ENCODE data around the gene RXRG.

The RXRG gene

DNA sequence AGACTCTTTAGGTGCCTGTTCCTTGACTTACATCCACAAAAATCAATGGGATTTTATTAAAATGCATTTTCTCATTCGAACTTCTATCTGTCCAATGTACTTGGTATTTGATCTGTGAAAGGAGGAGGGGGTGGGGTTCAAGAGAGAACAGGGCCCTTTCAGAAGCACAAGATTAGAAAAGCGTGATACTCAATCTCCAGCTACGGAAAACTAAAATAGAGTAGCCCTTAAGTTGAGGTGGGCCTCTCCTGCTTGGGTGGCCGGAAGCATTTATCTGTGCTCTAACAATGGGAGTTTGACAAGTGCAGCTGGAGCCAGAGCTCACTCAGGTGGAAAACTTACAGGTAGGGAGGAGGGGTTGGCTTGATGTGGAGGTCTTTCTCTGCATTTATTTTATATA lies 462 bp upstream of the RXRG start:
- no peak for DNase-seq

DNA sequence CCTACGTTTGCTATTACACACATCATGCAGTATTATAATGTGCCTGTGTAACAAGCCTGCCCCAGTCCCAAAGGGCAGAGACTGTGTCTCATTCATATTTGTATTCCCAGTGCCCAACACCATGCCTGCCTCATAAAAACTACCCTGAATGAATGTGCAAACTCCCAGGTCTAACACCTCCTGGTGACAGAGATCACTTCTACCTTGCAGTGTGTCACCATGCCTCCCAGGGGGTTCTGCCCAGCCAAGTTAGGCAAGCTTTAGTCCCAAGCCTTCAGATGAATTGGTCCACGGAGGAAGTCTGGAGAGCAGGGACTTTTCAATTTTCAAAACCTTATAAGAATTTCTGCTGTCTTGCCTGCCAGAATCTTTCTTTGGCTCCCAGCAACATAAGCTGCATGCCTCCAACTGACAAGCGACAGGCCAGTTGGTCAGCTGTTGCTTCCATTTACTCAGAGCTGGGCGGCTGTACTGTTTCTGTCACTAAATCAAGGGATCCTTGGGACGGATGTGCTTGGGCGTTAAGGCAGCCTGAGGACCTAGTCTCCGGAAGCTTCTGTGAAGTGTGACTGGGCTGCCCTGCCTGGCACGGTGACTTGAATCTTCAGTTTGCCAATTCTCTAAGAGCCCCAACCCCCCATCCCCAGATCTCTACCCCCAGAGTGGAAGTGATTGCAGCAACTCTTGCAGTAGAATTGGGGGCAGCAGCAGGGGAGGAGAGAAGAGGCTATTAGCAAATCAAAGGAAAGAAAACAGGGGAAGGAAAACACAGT lies 1.2 kb downstream of the RXRG start:
- DNase-seq: no peak

- DNase-seq: no peak
Observed at GRCh38 chr1:165442653-165443052, 2.3 kb downstream of the RXRG start.

- DNase-seq: no peak
Observed at GRCh38 chr1:165442053-165442452, 2.9 kb downstream of the RXRG start.

- no peak for DNase-seq
Observed at GRCh38 chr1:165441166-165441880, 3.6 kb downstream of the RXRG start.

- no peak for DNase-seq
Observed at GRCh38 chr1:165439330-165439729, 5.6 kb downstream of the RXRG start.

DNA sequence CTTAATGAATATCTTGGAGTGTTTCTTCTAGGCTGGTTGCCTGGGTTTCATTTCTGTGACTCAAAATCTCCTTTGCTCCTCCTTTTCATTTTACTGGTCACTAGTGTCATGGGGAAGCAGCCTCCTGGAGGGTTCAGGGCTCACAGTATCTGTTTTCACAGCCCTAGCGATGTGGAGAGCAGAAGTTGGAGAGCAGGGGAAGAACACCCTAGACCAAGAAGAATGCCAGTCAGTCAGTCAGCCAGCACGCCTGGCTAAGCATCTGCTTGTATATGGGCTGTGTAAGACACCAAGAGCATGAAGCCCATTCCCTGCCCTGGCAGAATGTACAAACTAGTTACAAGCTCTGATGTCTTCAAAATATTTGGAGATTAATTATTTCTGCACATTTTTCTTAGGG lies 7.9 kb downstream of the RXRG start:
- DNase-seq: no peak

DNA sequence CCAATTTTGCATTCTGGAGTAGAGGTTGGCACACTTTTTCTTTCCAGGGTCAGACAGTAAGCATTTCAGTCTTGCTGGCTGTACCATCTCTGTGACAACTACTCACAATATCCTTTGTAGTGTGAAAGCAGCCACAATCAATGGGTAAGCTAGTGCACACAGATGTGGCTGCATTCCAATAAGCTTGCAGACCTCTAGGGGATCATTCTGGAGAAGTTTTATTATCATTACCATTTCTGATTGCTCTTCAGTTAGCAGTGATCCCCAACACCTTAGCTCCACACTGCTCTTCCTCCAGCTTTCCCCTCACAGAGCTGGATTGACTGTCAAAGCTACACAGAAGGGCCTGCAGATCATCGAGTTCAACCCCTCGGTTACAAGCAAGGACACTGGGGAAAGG lies 9.1 kb downstream of the RXRG start:
- no peak for DNase-seq

DNA sequence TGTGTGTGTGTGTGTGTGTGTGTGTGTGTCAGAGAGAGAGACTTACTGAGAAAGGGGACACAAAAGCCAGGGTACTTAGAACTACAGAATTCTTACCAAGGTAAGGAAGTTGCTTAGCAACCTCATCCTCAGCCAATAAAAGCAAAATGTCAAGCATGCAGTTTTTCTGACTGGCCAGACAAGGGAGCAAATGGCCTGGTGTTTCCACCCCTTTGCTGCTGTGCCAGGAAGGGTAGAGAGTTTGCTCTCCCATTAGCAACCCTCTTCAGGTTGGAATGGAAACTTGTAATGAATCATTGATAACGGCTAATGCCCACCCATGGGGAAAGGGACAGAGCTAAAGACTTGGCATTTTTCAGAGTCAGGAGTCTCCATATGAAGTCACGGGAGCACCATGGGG lies 10.6 kb downstream of the RXRG start:
- no peak for DNase-seq

DNA sequence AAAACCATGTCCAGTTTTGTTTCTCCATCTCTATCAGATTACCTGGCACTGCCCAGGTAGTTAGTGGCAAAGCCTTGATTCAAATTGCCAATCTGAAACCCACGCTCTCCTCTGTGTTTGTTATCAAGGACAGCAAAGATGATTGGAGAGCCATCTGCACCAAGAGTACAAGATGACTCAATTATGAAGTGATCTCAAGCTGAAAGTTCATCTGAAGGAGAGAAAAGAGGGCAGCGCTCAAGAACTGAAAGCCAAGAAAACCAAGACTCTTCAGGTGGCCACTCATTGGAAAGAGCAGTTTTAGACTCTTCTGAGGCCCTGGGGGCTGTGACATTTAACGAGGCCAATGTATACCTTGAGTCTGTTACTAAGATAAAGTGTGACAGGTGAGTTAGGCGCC lies 13.8 kb downstream of the RXRG start:
- DNase-seq: no peak

DNA sequence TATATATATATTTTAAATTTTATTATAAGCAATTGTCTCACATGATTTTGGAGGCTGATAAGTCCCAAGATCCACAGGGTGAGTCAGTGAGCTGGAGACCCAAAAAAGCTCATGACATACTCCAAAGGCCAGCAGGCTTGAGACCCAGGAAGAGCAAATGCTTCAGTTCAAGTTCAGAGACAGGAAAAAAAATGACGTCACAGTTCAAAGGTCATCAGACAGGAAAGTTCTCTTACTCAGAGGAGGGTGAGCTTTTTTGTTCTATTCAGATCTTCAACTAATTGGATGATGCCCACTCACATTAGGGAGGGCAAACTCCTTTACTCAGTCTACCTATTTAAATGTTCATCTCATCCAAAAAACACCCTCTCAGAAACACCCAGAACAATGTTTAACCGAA lies 18.2 kb downstream of the RXRG start:
- no peak for DNase-seq

- DNase-seq: no peak
Observed at GRCh38 chr1:165425621-165426020, 19.3 kb downstream of the RXRG start.

DNA sequence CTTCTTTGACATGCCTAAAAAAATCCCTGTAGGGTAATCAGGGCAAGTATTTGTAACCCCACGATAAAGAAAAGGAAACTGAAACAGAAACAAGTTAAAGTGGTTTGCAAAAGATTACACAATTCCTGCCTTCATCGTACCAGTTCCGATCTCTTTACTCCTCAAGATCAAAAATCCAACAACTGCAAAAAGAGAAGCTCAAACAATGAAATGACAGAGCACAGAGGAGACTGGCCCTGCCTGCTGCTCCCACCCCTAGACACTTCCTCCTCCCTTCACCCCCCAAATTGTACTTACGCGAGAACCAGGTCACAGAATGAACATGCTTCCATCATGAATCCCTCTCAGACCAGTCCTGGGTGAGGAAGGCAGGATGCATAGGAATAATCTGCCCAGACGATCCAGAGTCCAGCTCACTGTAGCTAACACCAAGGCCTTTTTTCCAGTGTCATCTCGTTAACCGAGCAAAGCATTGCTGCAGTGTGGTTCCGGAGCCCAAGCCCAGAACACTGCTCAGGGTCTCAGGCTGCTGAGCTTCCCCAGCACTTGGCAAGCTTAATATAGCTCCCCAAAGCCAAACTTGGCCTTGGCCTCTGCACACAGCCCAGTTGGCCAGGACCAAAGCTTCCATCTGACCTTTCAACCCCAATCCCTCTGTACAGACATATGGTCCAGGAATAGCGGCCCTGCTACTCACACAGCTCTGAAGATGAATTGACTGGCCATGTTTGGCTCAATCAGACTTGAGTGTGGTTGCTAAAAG lies 20.3 kb downstream of the RXRG start:
- DNase-seq: no peak

DNA sequence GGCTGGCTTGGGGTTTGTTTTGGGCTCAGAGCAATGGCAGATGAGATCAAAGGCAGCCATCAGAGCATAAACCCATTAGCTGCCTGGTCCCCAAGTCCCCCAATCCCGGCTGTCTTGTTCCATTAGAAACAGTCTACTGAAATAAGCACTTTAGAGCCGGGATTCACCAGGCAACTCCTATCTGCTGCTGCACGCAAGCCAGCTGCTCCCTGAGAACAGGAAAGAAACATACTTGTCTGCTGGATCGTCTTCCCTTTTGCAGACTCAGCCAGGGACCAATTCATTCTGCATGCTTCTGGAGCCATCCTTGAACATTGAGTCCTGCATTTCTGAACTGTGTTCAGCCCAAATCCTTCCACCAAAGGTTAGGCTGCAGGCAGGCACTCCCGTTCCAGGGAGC lies 21.8 kb downstream of the RXRG start:
- DNase-seq: no peak

DNA sequence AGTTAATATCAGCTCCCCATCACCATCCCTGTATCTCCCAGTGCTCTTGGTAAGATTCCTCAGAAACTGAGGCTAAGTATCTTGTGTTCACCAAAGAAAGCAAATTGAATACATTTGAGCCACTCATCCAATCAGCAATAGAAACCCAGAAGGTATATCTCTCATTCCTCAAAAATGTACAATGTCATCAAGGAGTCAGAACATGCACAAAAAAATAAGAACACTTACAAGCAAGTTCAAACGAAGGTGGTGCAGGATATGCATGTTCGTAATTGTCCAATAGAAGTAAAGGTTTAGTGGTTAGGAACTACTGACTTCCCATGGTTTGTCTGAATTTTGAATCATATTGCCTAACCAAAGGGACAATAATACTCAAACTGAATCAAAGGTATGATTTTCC lies 24.3 kb downstream of the RXRG start:
- no peak for DNase-seq

DNA sequence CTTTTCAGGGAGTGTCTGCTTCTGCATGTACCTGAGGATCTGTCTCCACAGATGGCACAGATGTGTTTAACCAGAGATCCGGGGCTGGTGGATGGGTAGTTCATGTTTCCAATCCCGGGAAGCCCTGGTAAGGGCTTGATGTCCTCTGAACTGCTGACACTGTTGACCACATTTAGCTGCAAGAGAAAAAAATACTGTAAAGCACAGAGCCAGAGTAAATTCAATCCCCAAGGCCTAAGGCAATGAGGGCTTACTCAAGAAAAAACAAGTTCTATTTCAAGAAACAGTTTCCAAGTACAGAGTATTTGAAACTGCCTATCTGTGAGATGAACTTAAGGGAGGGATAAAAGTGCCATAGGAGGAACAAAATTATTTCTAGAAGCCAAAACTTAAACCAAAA lies 25.1 kb downstream of the RXRG start:
- no peak for DNase-seq

DNA sequence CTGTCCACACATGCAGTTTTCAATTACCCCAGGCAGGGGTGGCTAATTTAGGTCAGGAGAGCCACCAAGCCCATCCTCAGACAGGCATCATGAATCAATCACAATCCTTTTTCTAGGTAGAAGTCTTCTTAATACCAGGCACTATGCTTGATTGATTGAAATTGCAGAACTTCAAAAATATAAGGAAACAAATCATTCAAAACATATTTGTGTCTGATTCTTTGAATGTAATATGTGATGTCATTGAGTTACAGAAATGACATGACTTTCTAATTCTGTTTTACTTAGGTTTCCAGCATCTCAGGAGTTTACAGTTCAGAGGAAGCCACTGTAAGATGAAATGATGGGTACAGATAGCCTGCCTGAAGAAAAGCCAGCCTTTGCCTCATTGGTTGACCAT lies 26.7 kb downstream of the RXRG start:
- DNase-seq: no peak

- no peak for DNase-seq
Observed at GRCh38 chr1:165416876-165417275, 28.1 kb downstream of the RXRG start.

DNA sequence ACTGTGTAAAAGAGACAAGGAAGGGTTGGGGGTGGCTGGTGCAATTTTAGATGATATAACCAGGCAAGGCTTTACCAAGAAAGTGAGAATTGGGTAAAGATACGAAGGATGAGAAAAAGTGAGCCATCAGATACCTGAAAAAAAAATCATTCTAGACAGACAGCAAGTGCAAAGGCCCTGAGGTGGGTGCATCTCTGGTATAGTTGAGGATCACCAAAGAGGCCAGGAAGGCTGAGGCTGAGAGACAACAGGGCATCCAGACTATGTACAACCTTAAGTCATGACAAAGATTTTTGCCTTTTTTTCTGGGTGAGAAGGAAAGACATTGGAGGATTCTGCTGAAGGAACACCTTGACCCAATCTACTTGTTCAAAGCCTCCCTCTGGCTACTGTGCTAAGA lies 29.9 kb downstream of the RXRG start:
- no peak for DNase-seq

DNA sequence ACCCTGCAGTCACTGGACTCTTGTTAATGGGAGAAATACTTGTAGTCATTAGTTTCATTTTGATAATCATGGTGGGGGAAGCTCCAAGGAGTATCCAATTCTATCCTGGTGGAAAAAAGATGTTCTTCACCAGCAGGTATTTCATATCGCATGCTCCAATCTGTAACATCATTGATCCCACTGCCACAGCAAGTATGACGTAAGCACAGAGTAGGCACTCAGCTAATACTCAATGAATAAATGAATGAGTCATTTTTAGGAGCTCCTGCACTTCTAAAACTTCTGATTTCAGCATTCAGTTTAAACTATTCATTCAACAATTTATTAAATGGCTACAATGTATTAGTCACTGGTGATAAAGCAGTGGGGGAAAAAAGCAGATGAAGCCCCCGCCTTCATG lies 30.3 kb downstream of the RXRG start:
- no peak for DNase-seq

GRCh38 chr1:165411396-165411795 lies 33.5 kb downstream of the RXRG start:
- DNase-seq: no peak

DNA sequence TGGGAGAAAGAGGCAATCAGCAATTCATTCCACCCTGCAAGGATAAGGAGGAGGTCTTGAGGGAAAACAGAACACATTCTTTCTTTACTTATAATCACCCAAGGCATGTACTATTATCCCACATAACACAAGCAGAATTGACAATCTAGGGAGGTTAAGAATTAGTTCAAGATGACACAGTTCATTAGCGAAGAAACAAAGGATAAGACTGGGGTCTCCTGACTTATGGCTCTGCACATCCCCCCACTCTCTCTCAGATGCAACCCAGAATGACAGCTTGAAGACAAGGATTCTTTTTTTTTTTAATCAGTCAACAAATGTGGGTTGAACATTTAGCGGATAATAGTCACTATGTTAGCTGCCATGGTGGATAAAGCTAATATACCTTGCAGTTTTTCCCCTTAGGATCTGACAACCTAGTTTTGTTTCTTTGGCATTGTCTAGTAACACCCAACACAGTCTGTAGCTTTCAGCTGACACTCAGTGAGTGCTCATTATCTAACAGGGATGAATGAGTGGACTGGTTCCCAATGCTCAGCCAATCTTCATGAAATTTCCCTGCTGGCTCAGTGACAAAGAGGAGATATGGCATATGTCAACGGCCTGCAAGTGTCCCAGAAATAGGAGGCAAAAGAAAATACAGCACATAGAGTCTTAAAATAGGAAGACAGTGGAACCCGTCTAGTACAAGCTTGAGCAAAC lies 35.1 kb downstream of the RXRG start:
- DNase-seq: no peak

DNA sequence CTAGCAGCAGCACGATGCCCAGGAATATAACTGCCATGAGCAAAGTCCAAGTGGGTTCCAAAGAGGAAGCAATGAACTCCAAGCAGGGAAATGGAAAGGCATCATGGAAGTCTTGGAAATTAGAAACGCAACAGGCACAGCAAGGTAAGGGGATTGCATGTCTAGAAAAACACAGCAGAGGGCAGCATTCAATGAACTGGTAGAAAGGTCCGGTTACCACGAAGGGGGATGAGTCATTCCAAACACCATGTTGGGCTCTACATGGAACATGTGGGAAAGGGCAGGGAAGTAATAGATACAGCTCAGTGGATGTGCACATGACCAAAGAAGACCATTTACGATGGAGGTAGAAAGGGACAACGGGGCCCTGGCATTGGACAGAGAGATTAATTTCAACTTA lies 36.4 kb downstream of the RXRG start:
- peak in 1 of 2 experiments; percentile 45 for DNase-seq
